Measurements from ENCODE around the gene IRS1.

The IRS1 gene

DNA sequence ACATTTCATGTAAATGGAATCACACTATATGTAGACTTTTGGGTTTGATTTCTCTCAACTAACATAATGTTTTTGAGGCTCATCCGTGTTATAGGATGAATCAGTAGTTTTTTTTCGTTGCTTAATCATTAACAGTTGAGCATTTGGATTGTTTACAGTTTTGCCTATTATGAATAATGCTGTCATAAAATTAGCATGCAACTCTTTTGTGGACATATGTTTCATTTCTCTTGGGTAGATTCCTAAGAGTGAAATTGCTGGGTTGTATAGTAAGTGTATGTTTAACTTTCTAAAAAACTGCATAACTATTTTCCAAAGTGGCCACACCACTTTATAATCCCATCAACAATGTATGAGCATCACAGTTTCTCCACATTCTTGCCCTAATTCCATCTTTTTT lies 28.6 kb upstream of the IRS1 start:
- Histone ChIP-seq H3K4me1 (peaks cover 5% of the 10 kb centered on the region; the same call in 1 of the 2 replicates), H3K36me3 (no peaks in the 10 kb centered on the region), H3K27me3 (no peaks in the 10 kb centered on the region), H3K4me3 (ENCODE audit: low read depth, low read length) (no peak overlapping the region), H3K9me3 (no peaks in the 10 kb centered on the region)
- no peak for DNase-seq
- TF ChIP-seq CTCF (IDR thresholded peaks at IDR 0.05; ENCODE audit: low read depth, low read length), result no peak

DNA sequence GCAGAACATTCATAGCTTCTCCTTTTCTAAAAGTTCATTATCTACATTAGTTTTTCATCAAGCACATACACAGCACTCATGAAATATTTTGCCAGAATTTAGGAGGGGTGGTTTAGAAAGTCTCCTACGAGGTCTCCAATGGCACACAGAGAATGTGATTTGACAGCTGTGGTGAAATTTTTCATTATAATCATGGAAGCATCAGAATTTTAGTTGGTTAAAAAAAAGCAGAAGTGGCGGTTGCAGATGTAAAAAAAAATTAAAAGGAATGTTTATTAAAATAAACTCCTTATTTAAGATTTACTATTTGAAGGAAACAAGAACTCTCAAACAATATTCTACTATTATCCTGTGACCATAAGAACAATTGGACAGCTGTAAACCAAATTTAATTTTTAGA lies 25.4 kb upstream of the IRS1 start:
- H3K4me3 ChIP-seq (ENCODE audit: low read depth, low read length), result no peak overlapping the region
- H3K4me1 ChIP-seq, result peaks cover 5% of the 10 kb centered on the region; the same call in 1 of the 2 replicates
- DNase-seq, result no peak
- H3K9me3 ChIP-seq, result no peaks in the 10 kb centered on the region
- no peaks in the 10 kb centered on the region for H3K27me3 ChIP-seq
- no peaks in the 10 kb centered on the region for H3K36me3 ChIP-seq
- no peak for TF ChIP-seq CTCF (IDR thresholded peaks at IDR 0.05; ENCODE audit: low read depth, low read length)

DNA sequence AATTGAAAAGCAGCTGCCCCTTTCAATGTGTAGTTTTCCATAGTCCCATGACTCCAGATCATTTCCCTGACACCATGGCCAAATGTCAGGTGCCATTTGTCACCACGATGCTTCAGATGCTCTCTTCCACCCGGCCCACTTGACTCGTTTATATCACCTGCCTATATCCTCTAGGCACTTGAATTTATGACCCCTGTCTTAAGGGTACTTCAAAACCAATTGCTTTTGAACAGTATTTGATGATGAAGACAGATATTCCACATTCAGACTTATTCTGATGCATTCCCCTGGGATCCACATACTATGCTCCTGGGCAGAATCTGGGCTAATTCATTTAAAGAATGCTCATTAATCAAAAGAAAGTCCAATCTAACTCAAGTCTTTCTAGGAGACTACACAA lies 19.3 kb upstream of the IRS1 start:
- Histone ChIP-seq H3K4me3 (ENCODE audit: low read depth, low read length) (no peak overlapping the region), H3K36me3 (no peaks in the 10 kb centered on the region), H3K9me3 (no peaks in the 10 kb centered on the region), H3K4me1 (no peaks in the 10 kb centered on the region), H3K27me3 (no peaks in the 10 kb centered on the region)
- no peak for DNase-seq
- TF ChIP-seq CTCF (IDR thresholded peaks at IDR 0.05; ENCODE audit: low read depth, low read length), result no peak

DNA sequence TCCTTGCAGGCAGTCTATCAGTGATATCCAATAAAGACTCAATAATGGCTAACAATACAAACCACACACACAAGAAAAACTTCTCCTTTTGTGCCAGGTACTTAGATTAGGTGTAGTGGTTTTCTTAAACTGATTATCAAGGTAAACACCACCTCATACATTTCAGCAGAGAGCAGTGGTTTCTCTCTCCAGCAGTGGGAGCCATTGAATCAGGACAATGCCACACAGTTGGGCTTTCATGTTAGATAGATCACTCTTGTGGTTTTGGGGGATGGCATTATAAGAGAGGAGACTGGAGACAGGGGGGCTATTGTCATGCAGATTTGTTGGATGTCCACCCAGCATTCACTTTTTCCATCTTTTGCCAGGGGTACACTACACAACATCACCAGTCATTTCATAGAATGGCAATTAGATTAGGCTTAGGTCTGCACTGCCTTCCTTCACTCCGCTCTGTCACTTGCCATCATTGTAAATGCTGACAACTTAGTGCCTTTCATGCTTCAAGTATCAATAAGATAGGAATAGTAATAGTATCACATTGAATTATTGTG lies 13.6 kb upstream of the IRS1 start:
- peak; percentile 90 for TF ChIP-seq CTCF (IDR thresholded peaks at IDR 0.05; ENCODE audit: low read depth, low read length)
- Histone ChIP-seq H3K36me3 (no peaks in the 10 kb centered on the region), H3K4me3 (ENCODE audit: low read depth, low read length) (no peak overlapping the region), H3K9me3 (no peaks in the 10 kb centered on the region), H3K27me3 (peaks cover 5% of the 10 kb centered on the region), H3K4me1 (no peaks in the 10 kb centered on the region)
- DNase-seq, result no peak

GRCh38 chr2:226803410-226803809 lies 3.8 kb upstream of the IRS1 start:
- no peak overlapping the region for H3K4me3 ChIP-seq (ENCODE audit: low read depth, low read length)
- no peaks in the 10 kb centered on the region for H3K4me1 ChIP-seq
- no peak for TF ChIP-seq CTCF (IDR thresholded peaks at IDR 0.05; ENCODE audit: low read depth, low read length)
- H3K9me3 ChIP-seq, result no peaks in the 10 kb centered on the region
- H3K36me3 ChIP-seq, result no peaks in the 10 kb centered on the region
- peaks cover 3% of the 10 kb centered on the region for H3K27me3 ChIP-seq
- DNase-seq, result no peak

GRCh38 chr2:226802573-226802972 lies 3.0 kb upstream of the IRS1 start:
- Histone ChIP-seq H3K27me3 (peaks cover 3% of the 10 kb centered on the region), H3K36me3 (no peaks in the 10 kb centered on the region), H3K4me1 (no peaks in the 10 kb centered on the region), H3K9me3 (no peaks in the 10 kb centered on the region), H3K4me3 (ENCODE audit: low read depth, low read length) (no peak overlapping the region)
- no peak for DNase-seq
- TF ChIP-seq CTCF (IDR thresholded peaks at IDR 0.05; ENCODE audit: low read depth, low read length), result peak; percentile 71

All from BE2C (cell line).